Thoracic aorta (tissue), 2 donors: ENCODE measurements around the gene SLC35F3. TPM values are rescaled to one million over a fixed set of nuclear protein-coding genes. Genes with fewer than 3 reads are reported as not detected.
A peak's percentile ranks its signal among the peaks of the same experiment; 100 is the strongest.

Source experiments
- ATAC-seq: fragments of 150-250 bp; one replicate; pipeline ENCODE4 v1.8.0; 2017; ENCODE audit warnings: low read depth; ENCODE audit not compliant: insufficient number of reproducible peaks, low FRiP score
- DNase-seq: peaks from one replicate; pipeline ENCODE4 v3.0.0-alpha.2; 2020; ENCODE audit warnings: low spot score
- H3K27ac ChIP-seq, 2 donors: fragments of 200-600 bp; sonication (generic); 1 replicate in 1 of 2; 2 replicates in 1 of 2; pipeline ENCODE4 v1.5.1; 2016; ENCODE audit warnings: mild to moderate bottlenecking in 2 of 2, moderate library complexity in 2 of 2
- H3K27me3 ChIP-seq: fragments of 200-600 bp; sonication (generic); replicated peaks from 2 replicates; pipeline ENCODE4 v1.6.0; 2016; ENCODE audit warnings: mild to moderate bottlenecking; ENCODE audit not compliant: insufficient read depth
- H3K36me3 ChIP-seq: fragments of 200-600 bp; sonication (generic); one replicate; pipeline ENCODE4 v1.5.1; 2016
- H3K4me1 ChIP-seq, 2 donors: fragments of 200-600 bp; sonication (generic); 1 replicate in 1 of 2; 2 replicates in 1 of 2; pipeline versions ENCODE4 v1.5.1 to v1.6.0; 2016; ENCODE audit warnings: low read depth in 2 of 2, mild to moderate bottlenecking in 1 of 2; ENCODE audit not compliant: control insufficient read depth in 1 of 2
- H3K4me3 ChIP-seq: fragments of 200-600 bp; sonication (generic); 2 replicates; pipeline ENCODE4 v1.5.1; 2016; ENCODE audit warnings: mild to moderate bottlenecking
- H3K9me3 ChIP-seq: fragments of 200-600 bp; sonication (generic); 2 replicates; pipeline ENCODE4 v1.5.1; 2016
- total RNA-seq, 2 donors: library from RNA; depleted of rRNA; stranded (reverse); fragments of >200 nt; gene quantifications; one replicate each; pipeline versions ENCODE4 v1.1.0 to v1.2.3, GENCODE V29; 2016
- TF ChIP-seq, protein P1 (sequence below): fragments of 200-600 bp; sonication (generic); IDR thresholded peaks from one replicate; pipeline ENCODE4 v1.5.1; 2019; ENCODE audit warnings: antibody characterized with exemption

The SLC35F3 gene
- total RNA-seq, 2 donors from 2014 or later = not detected

DNA sequence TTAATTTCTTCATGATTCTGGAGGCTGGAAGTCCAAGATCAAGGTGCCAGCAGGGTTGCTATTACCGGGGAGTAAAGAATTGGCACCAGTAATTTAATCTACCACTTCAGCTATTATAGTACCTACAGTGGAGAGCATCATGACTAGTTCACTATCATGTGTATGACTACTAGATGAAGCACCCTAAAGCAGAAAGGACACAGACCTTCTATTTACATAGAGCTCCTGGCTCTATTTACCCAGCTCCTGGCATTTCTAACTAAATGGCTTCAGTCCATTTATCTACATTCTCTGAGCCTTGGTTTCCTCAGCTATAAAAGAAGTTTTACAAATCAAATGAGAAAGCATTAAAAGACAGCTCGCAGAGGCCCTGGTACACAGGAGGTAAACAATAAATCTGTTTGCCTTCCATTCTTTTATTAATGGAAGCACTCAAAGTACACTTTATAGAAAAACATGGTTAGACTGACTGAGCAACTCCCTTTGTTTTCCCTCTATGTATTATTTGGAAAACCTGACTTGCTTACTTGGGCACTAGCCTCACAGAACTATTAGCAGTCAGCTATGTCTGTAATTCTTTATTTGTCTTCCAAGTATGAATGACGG, 203.0 kb downstream of the SLC35F3 start:
- Histone ChIP-seq H3K36me3 (no peaks in the 10 kb centered on the region), H3K4me1 (peaks cover 0 to 3% of the 10 kb centered on the region in 2 donors), H3K9me3 (no peaks in the 10 kb centered on the region), H3K27me3 (no peaks in the 10 kb centered on the region), H3K4me3 (no peak overlapping the region), H3K27ac (no peak overlapping the region)
- DNase-seq (no peak), ATAC-seq (no peak)
- TF ChIP-seq, protein P1, sequence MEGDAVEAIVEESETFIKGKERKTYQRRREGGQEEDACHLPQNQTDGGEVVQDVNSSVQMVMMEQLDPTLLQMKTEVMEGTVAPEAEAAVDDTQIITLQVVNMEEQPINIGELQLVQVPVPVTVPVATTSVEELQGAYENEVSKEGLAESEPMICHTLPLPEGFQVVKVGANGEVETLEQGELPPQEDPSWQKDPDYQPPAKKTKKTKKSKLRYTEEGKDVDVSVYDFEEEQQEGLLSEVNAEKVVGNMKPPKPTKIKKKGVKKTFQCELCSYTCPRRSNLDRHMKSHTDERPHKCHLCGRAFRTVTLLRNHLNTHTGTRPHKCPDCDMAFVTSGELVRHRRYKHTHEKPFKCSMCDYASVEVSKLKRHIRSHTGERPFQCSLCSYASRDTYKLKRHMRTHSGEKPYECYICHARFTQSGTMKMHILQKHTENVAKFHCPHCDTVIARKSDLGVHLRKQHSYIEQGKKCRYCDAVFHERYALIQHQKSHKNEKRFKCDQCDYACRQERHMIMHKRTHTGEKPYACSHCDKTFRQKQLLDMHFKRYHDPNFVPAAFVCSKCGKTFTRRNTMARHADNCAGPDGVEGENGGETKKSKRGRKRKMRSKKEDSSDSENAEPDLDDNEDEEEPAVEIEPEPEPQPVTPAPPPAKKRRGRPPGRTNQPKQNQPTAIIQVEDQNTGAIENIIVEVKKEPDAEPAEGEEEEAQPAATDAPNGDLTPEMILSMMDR = no peak

DNA sequence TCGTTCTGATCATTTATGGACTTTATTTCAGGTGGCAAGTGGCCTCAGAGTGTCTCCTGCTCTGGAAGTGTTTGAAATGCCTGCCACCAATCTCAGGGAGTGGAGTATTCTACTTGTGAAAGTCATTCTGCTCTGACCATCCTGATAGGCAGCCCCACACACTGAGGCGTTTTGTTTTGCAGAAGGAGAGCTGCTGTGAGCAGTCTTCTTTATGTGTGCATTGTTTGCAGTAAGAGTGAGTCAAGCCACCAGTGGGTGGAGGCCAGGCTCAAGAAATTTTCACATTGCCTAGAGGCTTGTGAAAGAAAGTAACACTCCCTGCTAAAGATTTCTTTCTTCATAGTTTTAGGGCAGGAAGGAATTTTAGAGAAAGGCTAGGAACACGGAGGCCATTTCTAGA, 204.4 kb downstream of the SLC35F3 start:
- no peaks in the 10 kb centered on the region for H3K9me3 ChIP-seq
- no peaks in the 10 kb centered on the region for H3K27me3 ChIP-seq
- no peak overlapping the region for H3K4me3 ChIP-seq
- H3K36me3 ChIP-seq = no peaks in the 10 kb centered on the region
- H3K27ac ChIP-seq = no peak overlapping the region
- no peak for ATAC-seq
- TF ChIP-seq, protein P1 = no peak
- H3K4me1 ChIP-seq = no peaks in the 10 kb centered on the region
- no peak for DNase-seq

DNA sequence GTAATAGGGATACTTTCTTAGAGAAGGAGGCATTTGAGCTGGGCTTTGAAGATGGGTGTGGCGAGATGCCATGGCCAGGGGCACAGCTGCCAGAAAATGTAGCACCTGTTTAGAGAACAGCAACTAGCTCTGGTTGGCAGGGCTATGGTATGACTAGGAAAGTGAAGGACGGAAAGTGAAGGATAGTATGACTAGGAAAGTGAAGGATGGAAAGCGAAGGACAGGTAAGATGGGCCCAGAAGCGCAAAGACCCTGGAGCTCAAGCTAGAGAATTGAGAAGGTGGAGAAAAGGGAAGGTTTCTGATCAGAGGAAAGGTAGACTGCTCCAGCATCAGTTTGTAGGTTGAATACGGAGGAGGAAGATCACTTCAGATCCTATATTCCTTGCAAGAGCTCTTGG, 205.4 kb downstream of the SLC35F3 start:
- H3K9me3 ChIP-seq = no peaks in the 10 kb centered on the region
- no peaks in the 10 kb centered on the region for H3K27me3 ChIP-seq
- H3K4me3 ChIP-seq = no peak overlapping the region
- H3K4me1 ChIP-seq = no peaks in the 10 kb centered on the region
- ATAC-seq = no peak
- DNase-seq = no peak
- TF ChIP-seq, protein P1 = no peak
- H3K36me3 ChIP-seq = no peaks in the 10 kb centered on the region
- no peak overlapping the region for H3K27ac ChIP-seq

DNA sequence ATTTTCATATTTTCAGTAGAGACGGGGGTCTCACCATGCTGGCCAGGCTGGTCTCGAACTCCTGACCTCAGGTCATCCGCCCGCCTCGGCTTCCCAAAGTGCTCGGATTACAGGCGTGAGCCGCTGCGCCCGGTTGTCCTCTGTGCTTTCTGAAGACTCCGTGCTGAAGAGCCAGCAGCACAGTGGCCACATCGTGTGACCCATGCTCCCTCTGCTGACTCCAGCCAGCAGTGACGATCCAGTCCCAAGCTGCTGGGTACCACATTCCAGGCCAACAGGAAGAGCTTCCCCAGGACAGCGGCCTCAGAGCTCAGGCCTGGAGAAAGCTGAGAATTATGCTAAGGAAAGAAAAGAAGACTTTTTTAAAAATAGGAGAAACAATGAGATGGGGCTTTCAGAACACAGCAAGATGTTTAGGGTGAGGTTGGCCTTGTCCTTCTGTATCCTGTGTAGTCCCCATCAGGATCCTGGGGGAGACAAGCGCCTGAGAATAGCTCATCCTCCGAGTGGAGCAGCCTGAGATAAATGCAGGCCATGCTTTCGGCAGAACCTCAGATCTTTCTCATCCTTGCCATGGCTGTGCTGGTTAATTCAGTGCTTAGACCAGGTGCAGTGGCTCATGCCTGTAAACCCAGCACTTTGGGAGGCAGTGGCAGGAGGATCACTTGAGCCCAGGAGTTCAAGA, 207.1 kb downstream of the SLC35F3 start:
- no peak overlapping the region for H3K4me3 ChIP-seq
- no peaks in the 10 kb centered on the region for H3K36me3 ChIP-seq
- ATAC-seq = no peak
- no peaks in the 10 kb centered on the region for H3K9me3 ChIP-seq
- no peaks in the 10 kb centered on the region for H3K4me1 ChIP-seq
- H3K27me3 ChIP-seq = no peaks in the 10 kb centered on the region
- DNase-seq = no peak
- H3K27ac ChIP-seq = no peak overlapping the region
- TF ChIP-seq, protein P1 = peak; percentile 8

DNA sequence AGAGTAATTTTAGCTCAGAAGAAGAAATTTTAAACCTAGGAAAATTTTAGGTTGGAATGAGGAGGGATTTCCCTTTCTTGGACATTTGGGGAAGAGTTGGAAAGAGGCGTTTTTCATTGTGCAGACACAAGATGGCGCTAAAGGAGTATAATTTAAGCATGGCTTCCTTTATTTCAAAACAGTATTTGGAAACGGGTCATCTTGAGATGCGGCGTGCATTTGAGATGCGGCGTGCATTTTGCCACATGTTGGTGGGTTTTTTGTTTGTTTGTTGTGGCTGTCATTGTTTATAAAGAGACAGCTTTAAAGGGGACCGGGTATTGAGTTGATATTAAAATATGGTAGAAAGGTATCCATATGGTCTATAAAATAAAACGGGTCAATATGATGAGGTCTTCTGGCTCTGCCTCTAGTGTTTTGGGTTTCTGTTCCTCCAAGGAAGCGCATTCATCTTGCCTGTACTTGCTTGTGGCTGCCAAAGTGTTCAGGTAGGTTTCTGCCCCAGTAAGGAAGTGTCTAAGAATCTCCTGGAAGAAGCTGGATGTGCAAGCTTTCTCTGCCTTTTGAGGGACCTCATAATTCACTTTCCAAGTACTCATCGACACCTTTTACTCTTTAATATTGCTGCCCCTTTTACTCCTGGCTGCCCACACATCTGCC, 210.3 kb downstream of the SLC35F3 start:
- ATAC-seq (no peak), DNase-seq (no peak)
- H3K9me3 ChIP-seq = no peaks in the 10 kb centered on the region
- H3K4me1 ChIP-seq = no peaks in the 10 kb centered on the region
- TF ChIP-seq, protein P1 = peak; percentile 52
- no peaks in the 10 kb centered on the region for H3K36me3 ChIP-seq
- peak overlapping the region; percentile 31 for H3K4me3 ChIP-seq
- H3K27me3 ChIP-seq = no peaks in the 10 kb centered on the region
- no peak overlapping the region for H3K27ac ChIP-seq
